B cell (primary cell): ENCODE data around the gene IL4R.

Experiments
- CTCF ChIP-seq: fragments of 200-600 bp; IDR thresholded peaks from one replicate; pipeline ENCODE4 v1.8.0; 2022; ENCODE audit warnings: antibody characterized with exemption, mild to moderate bottlenecking
- EZH2 ChIP-seq: IDR thresholded peaks from 2 replicates; pipeline ENCODE4 v1.6.1; 2012; ENCODE audit warnings: borderline replicate concordance, low read depth, mild to moderate bottlenecking, moderate library complexity, low read length; ENCODE audit not compliant: insufficient read depth, poor library complexity, severe bottlenecking

- TF ChIP-seq CTCF, result no peak
- no peak for TF ChIP-seq EZH2
Observed at GRCh38 chr16:27335349-27336053, 21.7 kb downstream of the IL4R start.
